PC-3 (cell line): ENCODE measurements around the gene ZFPM1. TPM values are rescaled to one million over a fixed set of nuclear protein-coding genes. Genes with fewer than 3 reads are reported as not detected.

ENCODE experiments used
- ATAC-seq: fragments of 200-7000 bp; cut with Tn5 transposase; 2 replicates; pipeline ENCODE4 v1.9.1; 2020; ENCODE audit warnings: mild to moderate bottlenecking, moderate library complexity
- BruUV-seq: library from RNA; stranded (reverse); fragments of 400-500 nt; replicated peaks from 2 replicates; lab custom pipeline; 2021; lab: Mats Ljungman, UMichigan
- CTCF ChIA-PET: fragments of 300-600 bp; sonication (Branson Sonifier 250); formaldehyde crosslinking; loops from one replicate; lab custom pipeline; 2022; ENCODE audit warnings: antibody characterized with exemption; lab: Charles Lee
- POLR2A ChIA-PET: fragments of 300-600 bp; sonication (Branson Sonifier 250); formaldehyde crosslinking; loops from one replicate; lab custom pipeline; 2022; ENCODE audit warnings: antibody characterized with exemption; ENCODE audit not compliant: unreplicated experiment; lab: Charles Lee
- DNase-seq: peaks from one replicate; pipeline ENCODE4 v3.0.0-alpha.2; 2015
- H2AFZ ChIP-seq: fragments of 300-600 bp; sonication (generic); 2 replicates; pipeline ENCODE4 v1.6.0; 2016; ENCODE audit warnings: antibody characterized with exemption, low read length
- H3F3A ChIP-seq: fragments of 300-600 bp; sonication (generic); one replicate; pipeline ENCODE4 v1.6.0; 2017; ENCODE audit warnings: antibody characterized with exemption, low read length, control low read depth, mild to moderate bottlenecking; ENCODE audit not compliant: unreplicated experiment
- H3K27ac ChIP-seq: fragments of 300-600 bp; sonication (generic); 2 replicates; pipeline ENCODE4 v1.5.1; 2016; ENCODE audit warnings: mild to moderate bottlenecking, low read length
- H3K27me3 ChIP-seq: fragments of 300-600 bp; sonication (generic); 2 replicates; pipeline ENCODE4 v1.6.1; 2016; ENCODE audit warnings: low read length, mixed read lengths
- H3K36me3 ChIP-seq: fragments of 300-600 bp; sonication (generic); 2 replicates; pipeline ENCODE4 v1.6.1; 2016; ENCODE audit warnings: low read depth, mixed run types, low read length, mixed read lengths
- H3K4me1 ChIP-seq: fragments of 300-600 bp; sonication (generic); 2 replicates; pipeline ENCODE4 v1.5.1; 2016; ENCODE audit warnings: low read length; ENCODE audit not compliant: insufficient read depth
- H3K4me2 ChIP-seq: fragments of 300-600 bp; sonication (generic); 2 replicates; pipeline ENCODE4 v1.6.0; 2016; ENCODE audit warnings: low read length
- H3K4me3 ChIP-seq: fragments of 300-600 bp; sonication (generic); 2 replicates; pipeline ENCODE4 v1.5.1; 2016; ENCODE audit warnings: mild to moderate bottlenecking, low read length, mixed read lengths
- H3K79me2 ChIP-seq: fragments of 300-600 bp; sonication (generic); 2 replicates; pipeline ENCODE4 v1.6.1; 2017; ENCODE audit warnings: low read length, mixed read lengths
- H3K9ac ChIP-seq: fragments of 300-600 bp; sonication (generic); 2 replicates; pipeline ENCODE4 v1.6.0; 2016; ENCODE audit warnings: mild to moderate bottlenecking, low read length
- H3K9me2 ChIP-seq: fragments of 300-600 bp; sonication (generic); replicated peaks from 2 replicates; pipeline ENCODE4 v1.6.1; 2016; ENCODE audit warnings: mixed run types, low read length, mixed read lengths
- H3K9me3 ChIP-seq: fragments of 300-600 bp; sonication (generic); 2 replicates; pipeline ENCODE4 v1.6.1; 2016; ENCODE audit warnings: low read length, mixed read lengths
- H4K20me1 ChIP-seq: fragments of 300-600 bp; sonication (generic); 2 replicates; pipeline ENCODE4 v1.6.1; 2016; ENCODE audit warnings: low read length, mixed read lengths
- CTCF ChIP-seq: fragments of 300-600 bp; sonication (generic); conservative IDR thresholded peaks from 2 replicates; pipeline ENCODE4 v1.5.1; 2017; ENCODE audit warnings: antibody characterized with exemption, low read depth, mild to moderate bottlenecking, low read length
- EZH2 ChIP-seq: fragments of 300-600 bp; sonication (generic); IDR thresholded peaks from one replicate; pipeline ENCODE4 v1.6.1; 2017; ENCODE audit warnings: antibody characterized with exemption, mild to moderate bottlenecking, low read length; ENCODE audit not compliant: unreplicated experiment
- EZH2phosphoT487 ChIP-seq: fragments of 300-600 bp; sonication (generic); IDR thresholded peaks from 2 replicates; pipeline ENCODE4 v1.6.1; 2018; ENCODE audit warnings: mild to moderate bottlenecking, antibody characterized with exemption, low read length, borderline replicate concordance
- intact Hi-C: fragments of 100-400 bp; cut with micrococcal nuclease; formaldehyde crosslinking; loops from 2 replicates; pipeline ENCODE4 v1.9.0; 2023
- total RNA-seq: library from RNA; depleted of rRNA; stranded (reverse); fragments of >200 nt; gene quantifications from 2 replicates; pipeline ENCODE4 v1.2.3, GENCODE V29; 2014

ZFPM1 gene
- total RNA-seq, 1 experiment from 2014 or later, result 4.6 TPM

- H3K4me1 ChIP-seq, result no peaks in the 10 kb centered on the region
- no peak overlapping the region for H3K9ac ChIP-seq
- DNase-seq, result no peak
- H3K36me3 ChIP-seq, result no peaks in the 10 kb centered on the region
- H3K79me2 ChIP-seq, result no peaks in the 10 kb centered on the region
- no peak overlapping the region for H3K4me2 ChIP-seq
- no peak for TF ChIP-seq CTCF
- TF ChIP-seq EZH2phosphoT487, result no peak
- TF ChIP-seq EZH2, result no peak
- H3K27me3 ChIP-seq, result no peaks in the 10 kb centered on the region
- no peak overlapping the region for H2AFZ ChIP-seq
- no peak for ATAC-seq
- no TSS peak for BruUV-seq
- no peak overlapping the region for H3K27ac ChIP-seq
- no peaks in the 10 kb centered on the region for H3K9me2 ChIP-seq
- H4K20me1 ChIP-seq, result no peaks in the 10 kb centered on the region
- no peak overlapping the region for H3K4me3 ChIP-seq
- H3K9me3 ChIP-seq, result no peaks in the 10 kb centered on the region
- ChIA-PET CTCF (no interaction called here), POLR2A (no interaction called here)
- intact Hi-C loops, result no loop called here
- no peaks in the 10 kb centered on the region for H3F3A ChIP-seq
Observed at GRCh38 chr16:88465387-88465983, 12.4 kb downstream of the ZFPM1 start.

DNA sequence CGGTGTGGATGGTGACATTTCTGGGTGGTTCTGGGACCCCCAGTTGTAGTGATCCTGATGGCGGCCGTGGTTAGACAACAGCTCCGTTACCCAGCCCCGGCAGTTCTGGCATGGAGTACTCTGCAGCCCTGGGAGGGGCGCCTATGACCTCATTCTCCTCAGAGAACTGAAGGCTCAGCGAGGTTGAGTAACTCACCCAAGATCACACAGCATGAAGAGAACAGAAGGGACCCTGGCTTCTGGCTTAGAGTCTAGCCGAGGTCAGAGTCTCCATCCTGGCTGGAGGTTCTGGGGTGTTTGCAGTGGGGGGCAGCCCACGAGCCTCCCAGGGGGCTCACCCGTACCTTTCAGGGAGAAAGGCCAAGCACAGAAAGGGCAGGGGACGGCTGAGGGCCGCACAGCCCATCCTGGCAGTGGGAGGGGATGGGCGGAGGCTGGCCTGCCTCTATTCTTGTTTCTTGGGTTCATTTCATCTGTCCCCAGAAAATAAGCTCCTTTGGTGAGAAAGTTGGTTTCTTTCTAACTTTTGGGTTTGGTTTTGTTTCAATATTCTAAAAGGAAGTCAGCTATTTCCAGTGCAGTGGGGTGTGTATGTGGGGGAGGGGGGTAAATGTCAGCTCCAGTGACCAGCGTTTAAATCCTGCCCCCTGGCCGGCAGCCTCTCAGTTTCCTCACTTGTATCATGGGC is 13.2 kb downstream of the ZFPM1 start:
- Histone ChIP-seq H3K36me3 (no peaks in the 10 kb centered on the region), H3K4me1 (no peaks in the 10 kb centered on the region)

More for the DNA sequence above, 13.2 kb downstream of the ZFPM1 start:
- ATAC-seq, result no peak
- DNase-seq, result no peak
- Histone ChIP-seq H3K27ac (no peak overlapping the region), H3K4me3 (no peak overlapping the region), H3K9ac (no peak overlapping the region), H3K9me2 (no peaks in the 10 kb centered on the region), H4K20me1 (no peaks in the 10 kb centered on the region), H3K9me3 (no peaks in the 10 kb centered on the region), H3K4me2 (no peak overlapping the region), H3F3A (no peaks in the 10 kb centered on the region), H3K79me2 (no peaks in the 10 kb centered on the region), H3K27me3 (no peaks in the 10 kb centered on the region), H2AFZ (no peak overlapping the region)
- POLR2A ChIA-PET, result no interaction called here
- CTCF ChIA-PET, result no interaction called here
- TF ChIP-seq EZH2 (no peak), CTCF (no peak), EZH2phosphoT487 (no peak)
- BruUV-seq, result no TSS peak
- intact Hi-C loops, result no loop called here
